ENCODE results near the gene CALB2.
"Not testable (repeated sequence)": the region's sequence is repeated elsewhere in the genome, so short reads cannot be mapped to it uniquely, and the experiment has no call there.

Gene CALB2

GRCh38 chr16:71358464-71358998 lies at the start of gene CALB2:
Gene CALB2, plus strand, starts transcription at chr16:71358723. Its CDS starts 70 bp downstream, at chr16:71358793.
- peak; percentile 14 for DNase-seq (ENCODE audit: low read depth)

GRCh38 chr16:71311553-71312158 lies 46.9 kb upstream of the CALB2 start:
- DNase-seq (ENCODE audit: low read depth) = no peak

GRCh38 chr16:71313591-71313990 lies 44.9 kb upstream of the CALB2 start:
- not testable (repeated sequence) for DNase-seq (ENCODE audit: low read depth)

- DNase-seq (ENCODE audit: low read depth) = no peak
Measured at GRCh38 chr16:71315269-71315668, 43.3 kb upstream of the CALB2 start.

DNA sequence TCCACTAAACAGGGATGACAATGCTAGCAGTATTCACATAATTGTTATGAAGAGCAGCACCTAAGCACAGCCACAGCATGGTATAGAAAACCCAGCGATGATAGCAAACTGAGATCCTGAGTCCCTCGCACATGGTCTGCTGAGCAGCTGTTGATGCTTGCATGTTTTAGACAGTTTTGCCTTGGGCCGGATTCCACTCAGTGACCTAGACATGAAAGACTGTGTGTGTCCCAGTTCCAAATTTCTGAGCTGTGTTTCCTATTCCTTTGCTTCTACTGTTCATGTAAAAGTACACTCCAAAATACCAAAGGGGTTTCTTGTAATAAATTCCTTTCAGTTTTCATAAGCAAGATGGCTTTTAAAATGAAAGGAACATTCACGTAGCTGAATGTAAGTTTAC lies 38.5 kb upstream of the CALB2 start:
- no peak for DNase-seq (ENCODE audit: low read depth)

GRCh38 chr16:71327720-71328119 lies 30.8 kb upstream of the CALB2 start:
- DNase-seq (ENCODE audit: low read depth) = no peak

GRCh38 chr16:71328151-71328550 lies 30.4 kb upstream of the CALB2 start:
- no peak for DNase-seq (ENCODE audit: low read depth)

- DNase-seq (ENCODE audit: low read depth) = no peak
Measured at GRCh38 chr16:71337631-71338030, 20.9 kb upstream of the CALB2 start.

GRCh38 chr16:71338193-71338592 lies 20.3 kb upstream of the CALB2 start:
- DNase-seq (ENCODE audit: low read depth) = no peak

DNA sequence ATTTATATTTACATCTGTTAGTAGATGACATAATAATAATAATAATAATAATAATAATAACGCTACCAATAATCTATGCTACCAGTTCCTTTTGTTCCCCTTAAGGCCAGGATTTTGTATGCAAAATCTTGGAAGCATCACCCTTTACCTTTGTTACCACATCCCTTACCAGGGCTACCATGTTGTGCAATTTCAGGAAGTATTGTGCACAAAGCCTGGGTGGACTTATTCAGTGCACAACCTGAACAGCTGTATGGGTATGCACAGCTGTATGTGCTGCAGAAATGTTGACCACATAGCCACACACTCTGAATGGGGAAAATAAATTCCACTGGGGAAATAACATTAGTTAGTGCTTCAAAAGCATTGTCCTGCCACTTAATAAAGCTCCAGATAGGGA lies 19.9 kb upstream of the CALB2 start:
- no peak for DNase-seq (ENCODE audit: low read depth)

DNA sequence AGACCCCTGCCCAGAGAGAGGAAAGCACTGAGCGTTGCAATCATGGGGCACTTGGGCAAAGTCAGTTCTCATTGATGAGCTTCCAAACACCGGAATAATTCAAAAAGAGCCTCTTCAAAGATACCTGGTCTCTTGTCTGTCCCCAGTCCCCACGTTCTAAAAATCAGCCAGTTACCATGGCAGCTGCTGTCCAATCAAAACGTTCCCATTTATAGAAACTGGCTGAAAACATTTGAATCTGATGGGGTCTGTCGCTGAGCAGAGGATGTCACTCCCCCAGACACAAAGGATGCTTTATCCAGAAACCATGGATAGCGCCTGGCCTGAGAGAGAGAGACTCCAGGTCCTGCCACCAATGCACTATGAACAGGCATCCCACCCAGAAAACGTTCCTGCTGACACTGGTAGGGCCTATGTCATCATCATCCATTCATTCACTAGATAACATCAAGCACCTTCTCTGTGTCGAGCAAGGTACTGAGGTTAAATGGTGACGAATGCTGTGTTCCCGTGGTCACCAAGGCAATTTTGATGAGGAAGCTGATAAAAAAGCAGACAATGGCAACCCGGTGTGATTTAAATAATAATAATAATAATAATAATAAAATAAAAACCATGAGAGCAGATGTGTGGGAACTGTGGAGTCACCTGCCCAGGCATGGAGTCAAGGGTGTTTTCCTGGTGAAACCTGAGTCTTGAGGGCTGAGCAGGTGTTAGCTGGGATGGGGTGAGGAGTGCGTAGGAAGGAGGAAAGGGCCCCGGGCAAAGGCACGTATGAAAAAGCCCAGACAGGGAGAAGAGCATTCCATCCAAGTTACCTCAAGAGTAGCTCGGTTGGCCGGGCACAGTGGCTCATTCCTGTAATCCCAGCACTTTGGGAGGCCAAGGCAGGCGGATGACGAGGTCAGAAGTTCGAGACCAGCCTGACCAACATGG lies 19.0 kb upstream of the CALB2 start:
- no peak for DNase-seq (ENCODE audit: low read depth)

DNA sequence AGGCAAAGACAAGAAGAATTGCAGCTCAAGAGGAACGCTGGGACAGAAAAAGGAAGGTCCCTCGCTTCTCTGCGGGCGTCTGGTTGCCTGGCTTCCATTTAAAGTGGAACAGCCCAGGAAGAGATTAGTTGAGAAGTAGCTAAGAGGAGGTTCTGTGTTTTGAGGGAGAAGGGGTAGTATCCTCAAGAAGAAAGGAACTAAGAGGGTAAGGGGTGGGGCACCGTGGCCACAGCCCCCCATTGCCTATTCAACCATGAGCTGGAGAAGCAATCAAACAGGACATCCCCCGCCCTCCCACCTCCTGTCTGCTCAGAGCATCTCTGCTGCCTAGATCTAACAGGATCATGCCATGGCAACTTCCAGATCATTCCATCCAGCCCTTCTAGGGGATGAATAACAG lies 18.1 kb upstream of the CALB2 start:
- DNase-seq (ENCODE audit: low read depth) = no peak

GRCh38 chr16:71341881-71342280 lies 16.6 kb upstream of the CALB2 start:
- DNase-seq (ENCODE audit: low read depth) = no peak

DNA sequence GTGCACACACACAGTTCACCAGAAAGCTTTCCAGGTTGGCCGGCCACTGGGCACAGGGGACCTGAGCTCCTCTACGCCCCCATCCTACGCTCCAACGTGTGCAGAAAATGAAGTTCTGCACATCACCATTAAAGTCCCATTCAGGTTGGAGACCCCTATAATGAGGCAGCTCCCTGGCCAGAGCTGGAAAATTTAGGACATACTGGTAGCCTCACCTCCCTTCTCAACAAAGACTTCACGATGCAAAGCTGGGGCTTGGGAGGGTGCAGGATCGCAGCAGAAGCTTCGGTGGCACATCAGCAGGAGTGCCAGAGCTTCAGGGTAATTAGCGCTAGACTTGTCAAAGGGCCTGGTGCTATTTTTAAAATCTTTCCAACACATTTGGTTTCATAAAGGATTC lies 15.4 kb upstream of the CALB2 start:
- no peak for DNase-seq (ENCODE audit: low read depth)

GRCh38 chr16:71344315-71344905 lies 14.1 kb upstream of the CALB2 start:
- no peak for DNase-seq (ENCODE audit: low read depth)

- no peak for DNase-seq (ENCODE audit: low read depth)
Measured at GRCh38 chr16:71345031-71345430, 13.5 kb upstream of the CALB2 start.

DNA sequence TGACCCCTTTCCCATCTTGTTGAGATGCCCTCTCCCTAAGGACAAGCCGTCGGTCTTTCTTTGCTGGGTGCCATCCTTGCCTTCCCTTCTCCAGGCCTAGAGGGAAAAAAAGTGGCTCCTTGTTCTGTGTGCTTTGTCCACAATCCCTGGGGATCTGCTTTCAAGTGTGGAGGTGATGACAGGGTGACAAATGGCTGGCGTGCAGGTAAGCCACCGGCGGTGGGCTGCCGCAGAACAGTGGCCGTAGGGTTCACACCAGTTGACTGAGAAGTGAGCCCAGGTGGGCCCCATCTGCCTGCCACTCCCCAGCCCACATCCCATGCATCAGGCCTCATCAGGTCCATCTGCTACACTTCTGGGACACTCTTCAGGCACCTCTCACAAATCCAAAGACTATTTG lies 11.4 kb upstream of the CALB2 start:
- no peak for DNase-seq (ENCODE audit: low read depth)

GRCh38 chr16:71348262-71349085 lies 10.0 kb upstream of the CALB2 start:
- no peak for DNase-seq (ENCODE audit: low read depth)

- DNase-seq (ENCODE audit: low read depth) = no peak
Measured at GRCh38 chr16:71350821-71351557, 7.5 kb upstream of the CALB2 start.

- no peak for DNase-seq (ENCODE audit: low read depth)
Measured at GRCh38 chr16:71351558-71351901, 7.0 kb upstream of the CALB2 start.

DNA sequence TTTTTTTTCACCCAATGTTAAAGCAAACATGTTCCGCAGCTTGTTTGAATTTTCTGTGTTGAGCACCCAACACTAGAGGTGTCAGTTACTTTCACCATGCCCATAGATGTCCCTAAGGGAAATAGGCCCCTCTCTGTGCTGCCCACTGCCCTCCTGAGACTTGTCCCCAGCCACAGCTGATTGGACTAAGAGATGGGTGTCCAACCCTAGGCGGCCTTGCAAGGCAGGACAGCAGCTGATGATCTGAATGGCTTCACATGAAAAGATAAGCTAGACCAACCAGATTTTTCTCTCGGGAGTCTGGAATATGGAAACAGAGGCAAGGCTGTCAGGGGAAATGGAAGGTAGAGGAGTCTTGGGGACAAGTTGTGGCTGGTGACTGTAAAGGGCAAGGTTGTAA lies 6.1 kb upstream of the CALB2 start:
- DNase-seq (ENCODE audit: low read depth) = no peak

Data from stimulated activated CD8-positive, alpha-beta memory T cell treated with anti-CD3 and anti-CD28 coated beads, Interleukin-15, amount 100 ng/mL, for 1 hour (primary cell).